Measurements from ENCODE around the gene DYNLL2. TPM values are rescaled to one million over a fixed set of nuclear protein-coding genes. Genes with fewer than 3 reads are reported as not detected.
"Not testable (repeated sequence)": the region's sequence is repeated elsewhere in the genome, so short reads cannot be mapped to it uniquely, and the experiment has no call there.

DYNLL2 gene
- total RNA-seq, 2 experiments from 2014 or later: 29.4 to 29.7 TPM

DNA sequence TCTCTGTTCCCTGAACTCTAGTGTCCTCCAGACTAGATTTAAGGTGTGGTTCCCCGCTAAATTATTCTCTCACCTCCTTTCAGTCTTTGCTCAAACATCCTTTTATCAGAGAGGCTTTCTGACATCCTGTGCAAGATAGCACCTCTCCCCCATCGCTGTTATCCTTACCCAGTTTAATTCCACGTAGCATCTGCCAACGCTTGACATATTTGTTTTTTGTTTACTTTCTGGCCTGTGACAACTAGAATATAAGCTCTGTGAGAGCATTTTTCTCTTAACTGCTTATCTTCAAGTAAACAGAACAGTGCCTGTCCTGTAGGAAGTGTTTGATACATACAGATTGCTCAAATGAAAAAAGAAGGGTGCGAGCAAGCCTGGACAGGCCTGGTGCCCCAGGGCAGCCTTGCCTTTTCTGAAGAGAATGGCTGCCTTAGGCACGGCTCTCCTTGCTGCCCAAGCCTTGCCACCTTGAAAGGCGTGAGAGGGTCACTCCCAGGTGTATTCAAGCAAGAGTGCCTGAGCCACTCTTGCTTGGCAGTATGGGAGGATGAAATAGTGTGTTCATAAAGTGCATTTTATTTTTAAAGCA, 9.7 kb downstream of the DYNLL2 start:
- ChIA-PET CTCF (no interaction called here), POLR2A (interaction anchor here (0.9 to 1.8 kb wide), 2 partner anchors 9 to 86 kb away, joined by 3 to 6 read pairs; partner anchors contain the start of genes DYNLL2 and SRSF1)
- Mint-ChIP-seq H3K27ac (no peak overlapping the region), H3K4me1 (peaks cover 13% of the 10 kb centered on the region), H3K9me3 (no peaks in the 10 kb centered on the region), H3K36me3 (ENCODE audit: low read depth) (peaks cover 65% of the 10 kb centered on the region), H3K27me3 (no peaks in the 10 kb centered on the region), H3K4me3 (no peak overlapping the region)
- DNase-seq: no peak

DNA sequence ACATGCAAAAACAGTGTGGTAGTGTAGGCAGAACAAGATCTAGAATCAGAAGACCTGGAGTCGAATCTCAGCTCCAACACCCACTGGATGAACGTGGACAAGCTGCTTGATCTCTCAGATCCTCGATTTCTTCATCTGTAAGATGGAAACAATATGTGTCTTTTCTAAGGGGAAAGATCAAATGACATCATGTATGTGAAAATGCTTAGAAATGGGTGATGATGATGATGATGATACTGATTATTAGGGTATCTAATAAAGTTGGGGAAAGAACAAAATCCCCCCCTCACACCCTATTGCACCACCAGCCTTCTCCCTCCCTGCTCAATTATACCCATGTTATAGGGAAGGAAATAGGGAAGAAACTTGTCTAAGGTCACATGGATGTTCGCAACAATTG, 10.9 kb downstream of the DYNLL2 start:
- CTCF ChIA-PET: interaction anchor here (2.7 kb wide), 1 partner anchor 10 kb away, joined by 9 read pairs; the partner anchor contains the start of gene DYNLL2
- no peak for DNase-seq
- Mint-ChIP-seq H3K36me3 (ENCODE audit: low read depth) (peaks cover 53% of the 10 kb centered on the region), H3K9me3 (no peaks in the 10 kb centered on the region), H3K4me3 (no peak overlapping the region), H3K4me1 (peaks cover 6% of the 10 kb centered on the region), H3K27ac (no peak overlapping the region), H3K27me3 (no peaks in the 10 kb centered on the region)
- POLR2A ChIA-PET: no interaction called here

DNA sequence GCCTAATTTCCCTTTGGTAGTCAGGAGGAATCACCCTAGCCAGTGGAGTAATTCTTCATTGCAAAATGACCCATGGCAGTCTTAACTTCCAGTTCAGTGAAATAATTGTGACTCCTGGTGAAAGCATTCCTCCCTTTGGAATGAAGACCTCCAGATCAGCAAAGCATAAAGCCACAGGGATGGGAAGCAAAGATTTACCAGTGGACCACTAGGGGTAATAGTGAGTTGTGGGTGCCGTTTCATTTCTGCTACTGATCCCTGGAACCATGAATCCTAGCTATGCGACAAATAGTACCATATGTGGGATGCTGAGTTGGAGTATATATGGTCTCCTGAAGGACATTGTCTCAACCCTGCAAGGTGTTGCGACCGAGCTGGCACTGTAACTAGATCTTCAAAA, 13.7 kb downstream of the DYNLL2 start:
- peaks cover 8% of the 10 kb centered on the region for H3K4me1 Mint-ChIP-seq
- POLR2A ChIA-PET: no interaction called here
- no peak overlapping the region for H3K4me3 Mint-ChIP-seq

DNA sequence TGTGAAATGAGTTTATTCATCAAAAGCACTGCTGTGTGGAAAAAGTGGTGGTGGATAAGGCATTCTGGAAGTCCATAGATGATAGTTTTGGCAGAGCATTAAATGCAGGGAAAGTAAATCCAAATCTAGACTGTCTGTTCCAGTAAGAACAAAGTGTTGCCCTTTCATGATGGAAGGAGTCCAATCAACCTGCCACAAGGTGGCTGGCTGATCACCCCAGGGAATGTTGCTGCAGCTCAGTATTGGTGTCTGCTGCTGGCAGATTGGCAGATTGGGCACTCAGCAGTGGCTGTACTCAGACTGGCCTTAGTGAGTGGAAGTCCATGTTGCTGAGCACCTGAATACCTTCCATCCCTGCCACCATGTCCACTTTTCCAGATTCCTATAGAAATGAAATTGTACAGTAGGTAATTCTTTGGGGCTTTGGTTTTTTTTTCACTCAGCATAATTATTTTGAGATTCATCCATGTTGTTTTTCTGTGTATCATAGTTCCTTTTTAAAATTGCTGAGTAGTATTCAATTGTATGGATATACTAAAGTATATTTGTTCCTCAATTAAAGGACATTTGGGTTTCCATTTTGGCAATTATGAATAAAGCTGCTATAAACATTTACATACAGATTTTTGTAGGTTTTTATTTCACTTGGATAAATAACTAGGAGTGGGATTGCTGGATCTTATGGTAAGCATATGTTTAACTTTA, 14.3 kb downstream of the DYNLL2 start:
- ChIA-PET POLR2A (interaction anchor here (0.8 kb wide), 1 partner anchor 90 kb away, joined by 3 read pairs; the partner anchor contains the start of gene SRSF1), CTCF (no interaction called here)
- Mint-ChIP-seq H3K27me3 (no peaks in the 10 kb centered on the region), H3K4me1 (peaks cover 8% of the 10 kb centered on the region), H3K4me3 (no peak overlapping the region), H3K36me3 (ENCODE audit: low read depth) (peaks cover 22% of the 10 kb centered on the region), H3K9me3 (no peaks in the 10 kb centered on the region), H3K27ac (no peak overlapping the region)
- no peak for DNase-seq

More for the DNA sequence above, 13.7 kb downstream of the DYNLL2 start:
- Mint-ChIP-seq H3K36me3 (ENCODE audit: low read depth) (peaks cover 28% of the 10 kb centered on the region), H3K27me3 (no peaks in the 10 kb centered on the region), H3K27ac (no peak overlapping the region), H3K9me3 (no peaks in the 10 kb centered on the region)
- CTCF ChIA-PET: interaction anchor here (1.2 to 2.7 kb wide), 2 partner anchors 13 to 98 kb away, joined by 3 to 9 read pairs; partner anchors contain the start of gene DYNLL2
- no peak for DNase-seq

DNA sequence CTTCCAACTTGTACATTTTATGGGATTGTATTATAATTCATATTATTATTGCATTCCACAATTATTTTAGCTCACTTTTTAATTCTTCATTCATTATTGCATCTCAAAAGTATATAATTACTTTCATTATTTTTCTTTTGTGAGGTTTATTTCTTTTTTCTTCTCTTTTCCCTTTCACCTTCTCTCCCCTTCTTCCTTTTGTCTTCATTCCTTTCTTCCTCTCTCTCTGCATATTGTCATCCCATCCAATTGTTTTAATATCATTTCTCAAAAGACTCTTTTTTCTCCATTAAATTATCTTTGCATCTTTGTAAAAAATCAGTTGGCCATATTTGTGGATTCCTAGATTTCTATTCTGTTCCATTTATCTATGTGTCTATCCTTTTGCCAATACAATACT, 17.3 kb downstream of the DYNLL2 start:
- no peaks in the 10 kb centered on the region for H3K27me3 Mint-ChIP-seq
- no peak for DNase-seq
- H3K4me3 Mint-ChIP-seq: no peak overlapping the region
- no peaks in the 10 kb centered on the region for H3K9me3 Mint-ChIP-seq
- no peak overlapping the region for H3K27ac Mint-ChIP-seq
- H3K4me1 Mint-ChIP-seq: peaks cover 8% of the 10 kb centered on the region
- H3K36me3 Mint-ChIP-seq (ENCODE audit: low read depth): peaks cover 3% of the 10 kb centered on the region
- ChIA-PET POLR2A (no interaction called here), CTCF (interaction anchor here (0.9 to 1.3 kb wide), 2 partner anchors 10 to 267 kb away, joined by 3 read pairs; no protein-coding TSS in a partner anchor)

DNA sequence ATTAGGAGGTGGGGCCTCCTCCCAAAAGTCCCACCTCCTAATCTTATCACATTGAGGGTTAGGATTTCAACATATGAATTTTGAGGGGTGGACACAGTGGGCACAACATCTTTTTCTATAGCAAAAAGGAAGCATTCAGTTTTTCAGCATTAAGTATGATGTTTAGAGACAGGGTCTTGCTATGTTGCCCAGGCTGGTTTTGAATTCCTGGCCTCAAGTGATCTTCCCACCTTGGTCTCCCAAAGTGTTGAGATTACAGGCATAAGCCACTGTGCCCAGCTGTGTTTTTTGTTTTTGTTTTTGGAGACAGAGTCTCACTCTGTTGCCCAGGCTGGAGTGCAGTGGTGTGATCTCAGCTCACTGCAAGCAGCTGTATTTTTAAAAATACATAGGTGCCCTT, 18.7 kb downstream of the DYNLL2 start:
- H3K27me3 Mint-ChIP-seq; CTCF ChIA-PET; H3K27ac Mint-ChIP-seq; H3K9me3 Mint-ChIP-seq; POLR2A ChIA-PET; H3K4me1 Mint-ChIP-seq; DNase-seq; H3K4me3 Mint-ChIP-seq; H3K36me3 Mint-ChIP-seq (ENCODE audit: low read depth): not testable (repeated sequence)

DNA sequence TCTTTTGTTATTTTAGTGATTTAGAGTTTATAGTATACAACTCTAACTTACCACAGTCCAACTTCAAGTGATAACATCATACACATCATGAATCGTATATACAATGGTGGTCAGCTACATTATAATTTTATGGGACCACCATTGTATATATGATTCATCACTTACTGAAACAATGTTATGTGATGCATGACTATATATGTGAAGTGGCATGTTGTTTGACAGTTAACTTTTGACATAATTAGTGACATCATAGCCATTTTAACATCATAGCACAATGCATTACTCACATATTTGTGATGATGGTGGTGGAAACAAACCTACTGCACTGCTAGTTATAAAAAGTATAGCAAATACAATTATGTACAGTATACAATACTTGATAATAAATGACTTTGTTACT, 21.9 kb downstream of the DYNLL2 start:
- H3K36me3 Mint-ChIP-seq (ENCODE audit: low read depth): no peaks in the 10 kb centered on the region
- H3K4me1 Mint-ChIP-seq: peaks cover 2% of the 10 kb centered on the region
- H3K27ac Mint-ChIP-seq: no peak overlapping the region
- ChIA-PET POLR2A (no interaction called here), CTCF (no interaction called here)
- H3K27me3 Mint-ChIP-seq: no peaks in the 10 kb centered on the region
- DNase-seq: no peak
- H3K9me3 Mint-ChIP-seq: no peaks in the 10 kb centered on the region
- no peak overlapping the region for H3K4me3 Mint-ChIP-seq

DNA sequence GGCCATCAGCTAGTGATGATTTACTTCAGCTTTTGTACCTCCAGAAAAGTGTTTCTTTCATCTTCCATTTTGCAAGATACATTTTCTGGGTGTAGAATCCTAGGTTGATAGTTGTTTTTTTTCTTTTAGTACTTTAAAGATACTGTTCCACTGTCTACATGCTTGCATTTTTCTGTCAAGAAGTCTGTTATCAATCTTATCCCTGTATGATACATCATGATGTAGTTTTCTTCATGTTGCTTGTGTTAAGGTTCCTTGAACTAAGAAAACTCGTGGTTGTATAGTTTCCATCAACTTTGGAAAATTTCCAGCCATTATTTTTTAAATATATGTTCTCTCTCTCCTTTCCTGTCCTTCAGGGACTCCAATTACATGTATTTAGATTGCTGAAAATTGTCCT, 24.1 kb downstream of the DYNLL2 start:
- no peaks in the 10 kb centered on the region for H3K4me1 Mint-ChIP-seq
- H3K4me3 Mint-ChIP-seq: no peak overlapping the region
- DNase-seq: no peak
- no peaks in the 10 kb centered on the region for H3K36me3 Mint-ChIP-seq (ENCODE audit: low read depth)
- ChIA-PET POLR2A (no interaction called here), CTCF (no interaction called here)
- H3K27ac Mint-ChIP-seq: no peak overlapping the region
- H3K27me3 Mint-ChIP-seq: peaks cover 3% of the 10 kb centered on the region
- no peaks in the 10 kb centered on the region for H3K9me3 Mint-ChIP-seq

DNA sequence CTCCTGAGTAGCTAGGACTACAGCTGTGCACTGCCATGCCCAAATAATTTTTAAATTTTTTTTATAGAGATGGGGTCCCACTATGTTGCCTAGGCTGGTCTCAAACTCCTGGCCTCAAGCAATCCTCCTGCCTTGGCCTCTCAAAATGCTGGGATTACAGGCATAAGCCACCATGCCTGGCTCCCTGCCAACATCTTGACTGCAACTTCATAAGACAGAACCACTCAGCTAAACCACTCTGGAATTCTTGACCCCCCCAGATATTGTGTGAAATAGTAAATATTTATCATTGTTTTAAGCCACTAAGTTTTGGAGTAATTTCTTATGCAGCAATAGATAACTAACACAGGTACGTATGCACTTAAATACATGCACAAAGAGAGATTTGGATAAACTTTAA, 26.0 kb downstream of the DYNLL2 start:
- ChIA-PET POLR2A (no interaction called here), CTCF (interaction anchor here (1.6 kb wide), 1 partner anchor 110 kb away, joined by 4 read pairs; no protein-coding TSS in a partner anchor)
- Mint-ChIP-seq H3K36me3 (ENCODE audit: low read depth) (no peaks in the 10 kb centered on the region), H3K4me3 (no peak overlapping the region), H3K4me1 (no peaks in the 10 kb centered on the region), H3K27ac (no peak overlapping the region), H3K9me3 (no peaks in the 10 kb centered on the region), H3K27me3 (peaks cover 5% of the 10 kb centered on the region)
- no peak for DNase-seq

DNA sequence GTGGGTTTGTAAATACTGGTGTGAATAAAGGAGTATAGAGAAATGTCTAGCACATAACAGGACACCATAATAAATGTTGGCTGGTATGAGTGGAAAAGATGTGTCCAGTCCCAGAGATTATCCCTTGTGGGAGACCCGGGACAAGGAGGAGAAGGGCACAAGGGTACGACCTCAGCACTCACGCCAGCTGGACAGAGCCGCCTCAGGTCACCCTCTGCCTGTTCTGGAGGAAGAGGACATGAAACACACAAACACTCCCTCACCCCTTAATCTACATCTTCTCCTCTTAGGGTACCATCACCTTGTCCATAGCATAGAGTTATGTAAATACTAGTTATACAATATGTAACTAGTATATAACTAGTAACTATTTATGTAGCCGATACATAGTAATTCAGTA, 26.8 kb downstream of the DYNLL2 start:
- H3K4me1 Mint-ChIP-seq: no peaks in the 10 kb centered on the region
- CTCF ChIA-PET: interaction anchor here (1.5 kb wide), 1 partner anchor 9 kb away, joined by 3 read pairs; no protein-coding TSS in a partner anchor
- H3K9me3 Mint-ChIP-seq: no peaks in the 10 kb centered on the region
- no peak for DNase-seq
- POLR2A ChIA-PET: interaction anchor here (1.5 kb wide), 1 partner anchor 103 kb away, joined by 3 read pairs; the partner anchor contains the start of gene SRSF1
- H3K36me3 Mint-ChIP-seq (ENCODE audit: low read depth): no peaks in the 10 kb centered on the region
- no peak overlapping the region for H3K27ac Mint-ChIP-seq
- peaks cover 5% of the 10 kb centered on the region for H3K27me3 Mint-ChIP-seq
- H3K4me3 Mint-ChIP-seq: no peak overlapping the region

DNA sequence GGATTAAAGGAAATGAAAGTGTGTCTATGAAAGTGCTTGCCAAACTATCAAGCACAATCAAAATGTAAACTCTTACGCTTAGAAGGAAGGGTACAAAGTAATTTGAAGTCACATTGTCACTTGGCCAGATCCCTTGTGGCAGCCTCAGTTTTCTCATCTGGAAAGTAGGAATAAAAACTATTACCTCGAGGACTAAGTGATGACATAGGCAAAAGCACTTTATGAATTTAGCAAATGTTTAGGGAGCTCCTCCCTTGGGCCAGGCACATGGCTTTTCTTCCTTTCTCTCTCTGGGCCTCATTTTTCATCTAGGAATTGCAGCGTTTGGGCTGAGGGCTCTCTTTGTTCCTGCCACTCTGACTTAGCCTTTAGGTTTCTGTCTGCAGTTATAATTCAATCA, 28.5 kb downstream of the DYNLL2 start:
- ChIA-PET POLR2A (interaction anchor here (1.5 kb wide), 1 partner anchor 105 kb away, joined by 3 read pairs; the partner anchor contains the start of gene SRSF1), CTCF (interaction anchor here (0.9 to 3.4 kb wide), 8 partner anchors 11 to 279 kb away, joined by 3 to 32 read pairs (median 6); no protein-coding TSS in a partner anchor)
- DNase-seq: no peak
- Mint-ChIP-seq H3K4me1 (no peaks in the 10 kb centered on the region), H3K27ac (no peak overlapping the region), H3K27me3 (peaks cover 5% of the 10 kb centered on the region), H3K4me3 (no peak overlapping the region), H3K9me3 (no peaks in the 10 kb centered on the region), H3K36me3 (ENCODE audit: low read depth) (no peaks in the 10 kb centered on the region)

DNA sequence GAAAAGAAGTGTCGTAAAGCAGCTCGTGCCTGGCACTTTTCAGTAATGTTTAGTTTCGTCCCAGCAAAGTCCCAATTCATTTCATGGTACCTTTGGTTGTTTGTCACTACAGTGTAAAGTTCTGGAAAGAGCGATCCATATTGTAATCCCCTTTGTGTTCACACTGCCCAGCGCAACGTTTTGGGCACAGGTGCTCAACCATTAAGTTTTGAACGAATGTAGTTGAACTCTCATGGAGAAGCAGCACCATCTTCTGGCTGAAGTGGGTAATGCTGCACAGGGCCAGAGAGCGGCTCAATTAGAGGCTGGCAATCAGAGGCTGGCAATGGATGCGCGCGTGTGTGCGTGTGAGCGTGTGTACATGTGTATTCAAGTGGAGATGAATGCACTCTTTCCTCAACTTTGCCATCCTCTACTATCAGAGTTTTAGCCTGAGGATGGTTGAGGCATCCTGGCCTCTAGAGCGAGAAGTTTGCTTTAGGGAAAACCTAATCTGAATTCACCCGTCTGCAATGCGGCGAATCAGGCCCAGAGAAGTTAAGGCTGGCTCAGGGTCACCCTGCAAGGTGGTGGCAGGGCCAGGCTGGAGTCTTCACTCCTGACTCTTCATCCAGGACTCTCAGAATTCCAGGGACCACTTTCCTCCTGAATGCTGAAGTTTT, 29.9 kb downstream of the DYNLL2 start:
- no peak overlapping the region for H3K4me3 Mint-ChIP-seq
- H3K36me3 Mint-ChIP-seq (ENCODE audit: low read depth): no peaks in the 10 kb centered on the region
- H3K27ac Mint-ChIP-seq: no peak overlapping the region
- peaks cover 10% of the 10 kb centered on the region for H3K27me3 Mint-ChIP-seq
- DNase-seq: peak; percentile 86
- ChIA-PET POLR2A (interaction anchor here (0.8 to 1.0 kb wide), 2 partner anchors 106 to 113 kb away, joined by 3 read pairs; partner anchors contain the start of gene SRSF1), CTCF (interaction anchor here (0.6 to 3.4 kb wide), 15 partner anchors 9 to 280 kb away, joined by 3 to 32 read pairs (median 4); no protein-coding TSS in a partner anchor)
- H3K9me3 Mint-ChIP-seq: no peaks in the 10 kb centered on the region
- H3K4me1 Mint-ChIP-seq: no peaks in the 10 kb centered on the region

DNA sequence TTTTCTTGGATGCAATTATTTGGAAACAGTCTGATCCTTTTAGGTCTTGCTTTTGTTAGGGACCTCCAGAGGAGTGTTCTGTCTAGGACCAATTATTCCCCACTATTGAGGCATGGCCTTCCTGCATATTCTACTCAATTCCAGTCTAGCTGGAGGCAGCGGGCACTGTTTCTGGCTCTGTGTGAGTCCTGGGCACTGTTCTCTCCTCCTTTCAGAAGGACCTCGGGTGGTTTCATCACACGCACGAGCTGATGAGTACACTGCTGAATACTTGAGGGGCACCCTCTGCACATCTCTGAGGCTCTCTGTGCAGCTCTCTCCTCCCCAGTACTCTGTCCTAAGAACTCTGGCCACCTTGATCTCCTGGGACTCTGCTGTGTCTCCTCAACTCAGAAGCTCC, 30.7 kb downstream of the DYNLL2 start:
- H3K36me3 Mint-ChIP-seq (ENCODE audit: low read depth): no peaks in the 10 kb centered on the region
- H3K27ac Mint-ChIP-seq: no peak overlapping the region
- peaks cover 12% of the 10 kb centered on the region for H3K27me3 Mint-ChIP-seq
- no peak for DNase-seq
- no peaks in the 10 kb centered on the region for H3K4me1 Mint-ChIP-seq
- POLR2A ChIA-PET: interaction anchor here (0.9 kb wide), 1 partner anchor 29 kb away, joined by 5 read pairs; no protein-coding TSS in a partner anchor
- CTCF ChIA-PET: interaction anchor here (0.8 to 3.4 kb wide), 8 partner anchors 57 to 256 kb away, joined by 3 to 32 read pairs (median 6); no protein-coding TSS in a partner anchor
- no peak overlapping the region for H3K4me3 Mint-ChIP-seq
- H3K9me3 Mint-ChIP-seq: no peaks in the 10 kb centered on the region
